Cardiac fibroblast (primary cell): ENCODE measurements around the gene TRAPPC13.
A peak's percentile ranks its signal among the peaks of the same experiment; 100 is the strongest.
"Not testable (repeated sequence)": the region's sequence is repeated elsewhere in the genome, so short reads cannot be mapped to it uniquely, and the experiment has no call there.

Experiments used
- DNase-seq, 2 donors: peaks; one replicate each; pipeline versions ENCODE4 v3.0.0 to v3.0.0-alpha.2; 2010; ENCODE audit warnings: low read depth in 2 of 2
- H3K4me3 ChIP-seq, 2 donors: replicated peaks in 1 of 2; 1 replicate in 1 of 2; 2 replicates in 1 of 2; pipeline ENCODE4 v1.5.1; 2011; ENCODE audit warnings: low read depth in 2 of 2, low read length in 2 of 2, mild to moderate bottlenecking in 2 of 2, moderate library complexity in 1 of 2
- TF ChIP-seq, protein P1 (sequence below): IDR thresholded peaks from one replicate; pipeline ENCODE4 v1.5.1; 2011; ENCODE audit warnings: low read depth, mild to moderate bottlenecking, low read length, inconsistent platforms

Gene TRAPPC13

GRCh38 chr5:65651144-65651543 is 26.3 kb downstream of the TRAPPC13 start:
- TF ChIP-seq, protein P1, sequence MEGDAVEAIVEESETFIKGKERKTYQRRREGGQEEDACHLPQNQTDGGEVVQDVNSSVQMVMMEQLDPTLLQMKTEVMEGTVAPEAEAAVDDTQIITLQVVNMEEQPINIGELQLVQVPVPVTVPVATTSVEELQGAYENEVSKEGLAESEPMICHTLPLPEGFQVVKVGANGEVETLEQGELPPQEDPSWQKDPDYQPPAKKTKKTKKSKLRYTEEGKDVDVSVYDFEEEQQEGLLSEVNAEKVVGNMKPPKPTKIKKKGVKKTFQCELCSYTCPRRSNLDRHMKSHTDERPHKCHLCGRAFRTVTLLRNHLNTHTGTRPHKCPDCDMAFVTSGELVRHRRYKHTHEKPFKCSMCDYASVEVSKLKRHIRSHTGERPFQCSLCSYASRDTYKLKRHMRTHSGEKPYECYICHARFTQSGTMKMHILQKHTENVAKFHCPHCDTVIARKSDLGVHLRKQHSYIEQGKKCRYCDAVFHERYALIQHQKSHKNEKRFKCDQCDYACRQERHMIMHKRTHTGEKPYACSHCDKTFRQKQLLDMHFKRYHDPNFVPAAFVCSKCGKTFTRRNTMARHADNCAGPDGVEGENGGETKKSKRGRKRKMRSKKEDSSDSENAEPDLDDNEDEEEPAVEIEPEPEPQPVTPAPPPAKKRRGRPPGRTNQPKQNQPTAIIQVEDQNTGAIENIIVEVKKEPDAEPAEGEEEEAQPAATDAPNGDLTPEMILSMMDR: no peak
- DNase-seq: no peak
- H3K4me3 ChIP-seq: no peak overlapping the region

DNA sequence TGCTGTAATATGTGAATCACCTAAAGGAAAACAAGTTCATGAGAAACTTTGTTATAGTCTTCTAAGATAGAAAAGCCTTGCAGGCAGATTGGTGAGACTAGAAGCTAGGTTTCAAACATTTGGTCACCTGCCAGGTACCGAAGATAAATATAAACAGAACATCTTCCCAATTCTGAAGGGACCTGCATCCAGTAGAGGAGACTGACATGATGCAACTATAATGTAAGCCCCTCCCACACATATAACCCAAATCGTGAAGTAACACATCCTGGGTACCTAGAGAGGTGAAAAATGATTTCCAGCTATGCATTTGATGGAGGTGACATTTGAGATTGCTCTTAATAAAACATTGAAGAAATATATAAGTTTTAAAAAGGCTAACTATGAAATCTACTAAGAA is 29.9 kb downstream of the TRAPPC13 start:
- no peak for DNase-seq
- no peak overlapping the region for H3K4me3 ChIP-seq
- TF ChIP-seq, protein P1: no peak

DNA sequence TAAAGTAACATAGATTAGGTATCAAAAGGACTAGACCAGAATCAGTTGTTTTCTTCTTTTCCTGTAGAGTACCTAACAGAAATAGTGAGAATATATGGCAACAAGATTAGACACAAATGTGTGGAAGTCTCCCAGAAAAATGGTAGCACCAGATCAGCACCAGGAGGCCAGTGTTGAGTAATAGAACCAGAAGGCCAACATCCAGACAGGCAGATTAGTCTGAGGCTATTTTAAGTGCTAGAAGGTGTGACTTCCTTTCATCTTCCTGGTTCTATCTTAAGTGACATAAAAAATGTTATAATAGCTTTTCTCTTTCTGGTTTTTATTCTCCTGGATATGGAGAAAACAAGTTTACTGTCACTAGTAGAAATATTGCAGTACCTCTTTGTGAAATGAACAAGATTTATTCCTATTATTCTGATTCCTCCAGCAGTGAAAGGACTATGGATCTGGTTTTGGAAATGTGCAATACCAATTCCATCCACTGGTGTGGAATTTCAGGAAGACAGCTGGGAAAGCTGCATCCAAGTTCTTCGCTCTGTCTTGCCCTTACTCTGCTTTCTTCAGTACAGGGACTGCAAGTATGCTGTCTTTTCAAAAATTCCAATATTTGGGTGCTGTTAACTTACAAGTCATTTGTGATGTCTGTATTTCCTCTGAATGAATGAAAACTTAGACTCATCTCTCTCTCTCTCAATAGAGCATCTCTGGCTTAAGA is 39.1 kb downstream of the TRAPPC13 start:
- DNase-seq: peak; percentile 26 to 36
- H3K4me3 ChIP-seq: no peak overlapping the region
- TF ChIP-seq, protein P1: peak; percentile 52

- DNase-seq: no peak
- TF ChIP-seq, protein P1: no peak
- H3K4me3 ChIP-seq: no peak overlapping the region
Observed at GRCh38 chr5:65668696-65669095, 43.9 kb downstream of the TRAPPC13 start.

- DNase-seq: peak; percentile 64 to 85
- TF ChIP-seq, protein P1: no peak
- no peak overlapping the region for H3K4me3 ChIP-seq
Observed at GRCh38 chr5:65672796-65673195, 48.0 kb downstream of the TRAPPC13 start.

- peak; percentile 16 to 45 for DNase-seq
- TF ChIP-seq, protein P1: no peak
- no peak overlapping the region for H3K4me3 ChIP-seq
Observed at GRCh38 chr5:65674749-65675148, 49.9 kb downstream of the TRAPPC13 start.

DNA sequence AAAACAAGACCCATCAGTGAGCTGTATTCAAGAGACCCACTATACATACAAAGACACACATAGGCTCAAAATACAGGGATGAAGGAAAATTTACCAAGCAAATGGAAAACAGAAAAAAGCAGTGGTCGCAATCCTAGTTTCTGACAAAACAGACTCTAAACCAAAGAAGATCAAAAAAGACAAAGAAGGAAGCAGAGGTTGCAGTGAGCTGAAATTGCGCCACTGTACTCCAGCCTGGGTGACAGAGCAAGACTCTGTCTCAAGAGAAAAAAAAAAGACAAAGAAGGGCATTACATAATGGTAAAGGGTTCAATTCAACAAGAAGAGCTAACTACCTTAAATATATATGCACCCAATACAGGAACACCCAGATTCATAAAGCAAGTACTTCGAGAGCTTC is 51.2 kb downstream of the TRAPPC13 start:
- not testable (repeated sequence) for H3K4me3 ChIP-seq, DNase-seq
